Measurements from ENCODE around the gene SLX4.

GRCh38 chr16:3554351-3554928 lies 57.0 kb downstream of the SLX4 start:
- TF ChIP-seq POLR2A (IDR thresholded peaks at IDR 0.05) (no peak), CTCF (IDR thresholded peaks at IDR 0.05) (no peak)
